Fibroblast of skin of left quadriceps (primary cell): ENCODE data around the gene BRD2.

Experiments
- DNase-seq, 2 experiments: peaks; one replicate each; pipeline ENCODE4 v3.0.0-alpha.2; 2013; ENCODE audit warnings: low read depth in 2 of 2

Gene BRD2

DNA sequence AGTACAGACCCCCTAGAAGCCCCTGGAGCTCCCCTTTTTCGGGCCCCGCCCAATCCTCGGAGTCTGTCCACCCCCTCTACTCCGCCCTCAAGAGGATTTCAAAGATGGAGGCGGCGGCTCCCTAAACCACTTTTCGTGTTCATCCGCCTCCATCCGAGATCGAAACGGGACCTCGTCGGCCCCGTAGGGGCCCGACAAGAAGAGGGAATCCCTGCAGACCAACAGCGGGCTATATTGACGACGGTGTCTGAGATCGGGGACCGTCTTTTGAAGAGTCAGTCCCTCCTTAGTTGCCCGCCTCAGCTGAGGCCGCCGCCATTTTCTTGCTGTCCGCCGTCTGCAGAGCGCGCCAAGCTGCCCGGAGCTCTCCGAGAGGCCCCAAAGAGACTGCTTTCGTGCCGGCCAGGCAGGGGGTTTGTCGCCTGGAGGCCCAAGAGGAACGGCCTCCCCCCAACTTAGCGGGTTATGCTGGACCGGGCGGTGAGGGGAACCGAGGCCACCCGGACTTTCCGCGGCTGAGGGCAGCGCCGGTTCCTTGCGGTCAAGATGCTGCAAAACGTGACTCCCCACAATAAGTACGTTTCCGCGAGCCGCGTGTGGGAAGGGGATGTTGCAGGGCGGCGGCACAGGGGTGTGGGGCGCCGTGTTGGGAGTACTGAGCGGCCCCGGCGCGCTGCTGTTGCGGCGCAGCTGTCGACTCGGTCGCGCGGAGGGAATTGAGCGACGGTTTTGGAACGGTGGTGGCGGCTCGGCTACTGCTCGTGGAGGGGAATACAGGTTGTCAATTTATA lies 4.2 kb downstream of the BRD2 start:
- no peak for DNase-seq

DNA sequence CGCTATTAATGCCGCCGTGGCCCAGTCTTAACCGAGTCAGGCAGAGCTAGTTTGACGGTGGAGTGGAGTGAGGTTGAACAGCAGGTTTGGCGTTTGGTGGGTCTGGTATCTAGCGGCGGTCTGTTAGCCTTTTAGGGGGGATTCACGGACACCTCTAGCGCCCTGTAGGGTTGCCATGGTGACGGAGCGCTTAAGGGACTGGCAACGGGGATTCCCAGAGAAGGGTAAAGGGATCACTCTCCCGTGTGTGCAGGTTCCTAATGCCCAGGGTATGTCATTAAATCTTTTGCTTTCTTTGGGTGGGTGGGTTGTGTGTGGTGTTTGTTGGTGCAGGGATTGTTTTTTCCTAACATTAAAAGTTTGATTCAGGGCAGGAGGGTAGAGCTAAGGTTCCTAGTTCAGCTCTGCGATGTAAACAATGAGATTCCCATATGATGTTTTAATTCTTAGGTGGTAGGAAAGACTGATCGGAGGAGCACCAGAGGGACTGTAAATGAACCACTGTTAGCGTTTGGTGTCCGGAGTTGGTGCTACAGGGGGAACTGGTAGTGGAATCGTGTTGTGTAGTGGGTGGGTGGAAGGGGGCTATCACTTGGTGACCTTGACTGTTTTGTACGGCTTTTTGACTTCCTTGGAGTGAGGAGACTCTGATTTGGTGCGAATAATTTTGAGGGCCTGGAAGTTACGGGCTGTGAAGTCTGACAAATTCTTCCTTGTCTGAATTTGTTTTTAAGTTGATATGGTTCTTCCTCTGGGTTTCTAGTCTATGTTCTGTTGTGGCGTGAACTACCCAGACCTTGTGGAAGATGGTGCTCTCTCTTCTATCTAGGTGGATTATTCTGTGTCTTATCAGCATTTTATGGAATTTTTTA lies 5.0 kb downstream of the BRD2 start:
- DNase-seq: no peak

- DNase-seq: no peak
Measured at GRCh38 chr6:32974016-32974333, 5.6 kb downstream of the BRD2 start.

DNA sequence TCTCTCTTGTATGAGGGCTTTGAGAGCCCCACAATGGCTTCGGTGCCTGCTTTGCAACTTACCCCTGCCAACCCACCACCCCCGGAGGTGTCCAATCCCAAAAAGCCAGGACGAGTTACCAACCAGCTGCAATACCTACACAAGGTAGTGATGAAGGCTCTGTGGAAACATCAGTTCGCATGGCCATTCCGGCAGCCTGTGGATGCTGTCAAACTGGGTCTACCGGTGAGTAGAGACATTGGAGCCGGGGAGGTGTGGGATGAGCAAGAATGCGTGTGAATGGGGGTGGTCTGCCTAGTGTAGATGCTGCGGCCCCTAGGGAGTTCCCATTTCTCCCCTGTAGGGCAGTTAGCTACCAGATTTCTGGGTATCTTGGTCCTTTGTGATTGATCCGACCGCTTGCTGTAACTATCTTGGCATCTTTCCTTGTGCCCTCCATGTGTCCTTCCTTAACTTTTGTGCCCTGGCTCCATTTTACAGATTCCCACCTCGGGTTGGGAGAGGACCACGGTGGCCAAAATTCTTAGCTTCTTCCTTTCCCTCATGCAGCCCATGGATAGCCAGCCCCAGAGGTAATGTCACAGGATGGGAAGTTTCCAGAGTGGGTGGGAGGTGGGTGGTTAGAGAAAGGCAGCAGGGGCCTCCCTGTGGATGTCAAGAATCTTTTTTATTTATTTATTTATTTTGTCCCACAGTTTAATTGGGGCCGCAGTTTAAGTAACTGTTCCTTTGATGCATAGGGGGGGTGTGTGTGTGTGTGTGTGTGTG lies 6.3 kb downstream of the BRD2 start:
- no peak for DNase-seq

DNA sequence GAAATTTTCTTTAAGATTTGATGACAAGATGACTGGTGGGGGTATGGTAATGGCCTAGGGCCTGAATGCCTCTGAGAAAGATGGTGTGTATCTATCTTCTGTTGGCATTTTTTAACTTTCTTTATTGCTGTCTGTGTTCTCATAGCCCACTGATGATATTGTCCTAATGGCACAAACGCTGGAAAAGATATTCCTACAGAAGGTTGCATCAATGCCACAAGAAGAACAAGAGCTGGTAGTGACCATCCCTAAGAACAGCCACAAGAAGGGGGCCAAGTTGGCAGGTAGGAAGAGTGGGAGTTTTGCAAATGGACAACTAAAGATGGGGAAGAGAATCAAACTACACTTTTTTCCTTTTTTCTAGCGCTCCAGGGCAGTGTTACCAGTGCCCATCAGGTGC lies 7.5 kb downstream of the BRD2 start:
- DNase-seq: no peak

- DNase-seq: no peak
Measured at GRCh38 chr6:32976334-32977069, 8.1 kb downstream of the BRD2 start.

- no peak for DNase-seq
Measured at GRCh38 chr6:32977272-32977952, 9.0 kb downstream of the BRD2 start.

- no peak for DNase-seq
Measured at GRCh38 chr6:32977953-32978324, 9.5 kb downstream of the BRD2 start.

DNA sequence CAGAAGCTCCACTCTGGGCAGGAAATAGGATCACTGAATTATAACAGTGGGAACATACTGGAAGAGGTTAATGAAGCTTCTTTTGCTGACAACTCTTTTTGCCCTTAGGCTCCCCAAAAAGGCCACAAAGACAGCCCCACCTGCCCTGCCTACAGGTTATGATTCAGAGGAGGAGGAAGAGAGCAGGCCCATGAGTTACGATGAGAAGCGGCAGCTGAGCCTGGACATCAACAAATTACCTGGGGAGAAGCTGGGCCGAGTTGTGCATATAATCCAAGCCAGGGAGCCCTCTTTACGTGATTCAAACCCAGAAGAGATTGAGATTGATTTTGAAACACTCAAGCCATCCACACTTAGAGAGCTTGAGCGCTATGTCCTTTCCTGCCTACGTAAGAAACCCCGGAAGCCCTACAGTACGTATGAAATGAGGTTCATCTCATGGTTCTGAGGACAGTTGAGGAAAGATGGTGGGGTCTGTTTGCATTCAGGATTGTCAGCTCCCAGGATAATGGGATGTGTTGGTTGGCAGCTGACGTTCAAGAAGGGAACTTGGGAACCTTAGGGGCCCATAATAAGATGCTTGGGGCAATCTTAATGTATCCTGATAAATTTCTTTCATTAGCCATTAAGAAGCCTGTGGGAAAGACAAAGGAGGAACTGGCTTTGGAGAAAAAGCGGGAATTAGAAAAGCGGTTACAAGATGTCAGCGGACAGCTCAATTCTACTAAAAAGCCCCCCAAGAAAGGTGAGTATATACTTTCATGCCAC lies 11.5 kb downstream of the BRD2 start:
- DNase-seq: no peak

DNA sequence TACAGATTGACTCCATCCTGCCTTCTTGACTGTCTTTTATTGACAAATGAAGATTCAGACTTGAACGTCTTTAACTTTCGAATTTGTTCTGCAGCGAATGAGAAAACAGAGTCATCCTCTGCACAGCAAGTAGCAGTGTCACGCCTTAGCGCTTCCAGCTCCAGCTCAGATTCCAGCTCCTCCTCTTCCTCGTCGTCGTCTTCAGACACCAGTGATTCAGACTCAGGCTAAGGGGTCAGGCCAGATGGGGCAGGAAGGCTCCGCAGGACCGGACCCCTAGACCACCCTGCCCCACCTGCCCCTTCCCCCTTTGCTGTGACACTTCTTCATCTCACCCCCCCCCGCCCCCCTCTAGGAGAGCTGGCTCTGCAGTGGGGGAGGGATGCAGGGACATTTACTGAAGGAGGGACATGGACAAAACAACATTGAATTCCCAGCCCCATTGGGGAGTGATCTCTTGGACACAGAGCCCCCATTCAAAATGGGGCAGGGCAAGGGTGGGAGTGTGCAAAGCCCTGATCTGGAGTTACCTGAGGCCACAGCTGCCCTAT lies 12.2 kb downstream of the BRD2 start:
- DNase-seq: no peak

DNA sequence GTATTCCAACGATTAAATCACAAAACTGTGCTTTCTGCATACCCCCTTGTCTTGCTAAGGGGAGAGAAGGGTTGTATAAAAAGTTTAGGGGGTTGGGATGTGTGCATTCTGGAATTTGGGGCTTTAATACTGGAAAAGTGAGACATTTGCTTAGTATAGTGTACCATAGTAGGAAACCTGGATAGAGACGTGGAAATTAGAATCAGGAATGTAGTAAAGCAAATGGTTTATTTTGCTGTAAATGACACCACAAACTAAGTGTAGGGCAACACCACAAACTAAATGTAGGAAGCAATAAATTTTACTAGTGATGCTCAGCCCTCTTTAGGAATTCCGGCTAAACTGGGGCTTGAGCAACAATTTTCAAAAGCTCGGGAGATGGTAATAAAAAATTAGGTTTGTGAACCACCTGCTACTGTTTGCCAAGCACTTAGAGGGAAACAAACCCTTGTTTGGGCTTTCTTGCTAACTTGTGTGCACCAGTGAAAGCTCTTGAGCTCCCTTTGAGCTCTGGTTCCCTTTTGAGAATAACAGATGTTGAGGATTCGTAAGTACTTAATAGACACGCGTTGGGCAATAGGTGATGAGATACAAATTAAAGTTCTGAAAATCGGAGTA lies 13.8 kb downstream of the BRD2 start:
- DNase-seq: no peak

GRCh38 chr6:32982702-32983492 lies 14.5 kb downstream of the BRD2 start:
- DNase-seq: no peak

DNA sequence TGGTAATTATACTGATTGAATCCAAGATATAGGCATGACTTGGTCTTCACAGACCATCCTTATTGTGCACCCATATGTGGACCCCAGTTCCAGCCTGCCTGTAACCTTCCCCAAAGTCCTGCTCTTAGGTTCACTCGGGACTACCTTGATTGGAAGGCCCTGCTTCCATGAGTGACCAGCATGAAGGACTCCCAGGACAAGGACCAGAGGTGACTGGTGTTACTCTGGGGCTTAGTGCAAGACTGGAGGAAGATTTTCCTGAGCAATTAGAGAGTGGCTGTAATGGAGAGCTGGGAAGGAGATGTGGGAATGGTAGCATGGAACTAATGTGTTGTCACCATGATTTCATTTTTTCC lies 15.1 kb downstream of the BRD2 start:
- DNase-seq: no peak

GRCh38 chr6:32983964-32984621 lies 15.7 kb downstream of the BRD2 start:
- DNase-seq: no peak

DNA sequence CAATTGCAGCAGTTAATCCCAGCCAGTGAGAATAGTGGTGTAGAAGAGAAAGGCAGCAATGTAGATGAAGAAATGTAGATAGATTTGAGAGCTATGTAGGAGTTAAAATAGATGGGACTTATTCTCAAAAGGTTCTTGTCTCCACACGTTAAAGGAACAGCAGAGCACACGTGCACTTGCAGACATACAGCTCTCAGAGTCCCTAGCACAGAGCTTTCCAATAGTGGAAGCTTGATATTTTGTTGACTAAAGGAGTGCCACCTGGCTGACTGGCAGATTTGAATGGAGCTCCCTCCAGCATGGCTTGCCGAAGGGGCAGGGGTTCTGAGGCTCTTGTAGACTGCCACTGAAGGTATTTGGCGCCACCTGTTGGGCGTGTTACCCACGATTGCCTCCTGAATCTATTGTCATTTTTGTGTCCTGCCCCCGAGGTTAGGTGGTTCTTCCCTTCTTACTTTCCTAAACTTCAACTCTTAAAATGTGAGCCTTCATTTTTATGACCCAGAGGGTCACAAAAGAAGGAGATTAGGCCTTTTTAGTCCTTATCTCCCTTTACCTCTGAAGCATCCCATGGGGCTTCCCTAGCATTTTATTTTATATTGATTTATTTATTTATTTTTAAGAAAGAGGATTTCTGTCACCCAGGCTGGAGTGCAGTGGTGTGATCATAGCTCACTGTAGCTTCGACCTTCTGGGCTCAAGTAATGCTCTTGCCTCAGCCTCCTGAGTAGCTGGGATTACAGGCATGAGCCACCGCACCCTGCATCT lies 16.4 kb downstream of the BRD2 start:
- peak; percentile 43 to 56 for DNase-seq

DNA sequence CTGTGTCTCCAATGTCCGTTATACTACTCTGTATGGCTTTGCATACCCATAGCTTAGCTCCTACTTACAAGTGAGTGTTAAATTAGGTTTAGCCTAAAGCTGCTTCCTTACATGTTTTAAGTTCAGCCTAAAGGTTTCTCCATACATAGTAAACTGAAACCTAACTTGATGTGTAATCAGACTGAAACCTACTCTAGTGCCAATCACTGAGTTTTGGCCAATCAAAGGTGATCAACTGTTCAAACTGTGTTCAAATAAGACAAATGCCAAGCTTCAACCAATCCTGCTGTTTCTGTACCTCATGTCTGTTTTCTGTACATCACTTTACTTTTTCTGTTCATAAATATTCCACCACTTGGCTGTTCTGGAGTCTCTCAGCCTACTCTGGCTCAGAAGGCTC lies 21.0 kb downstream of the BRD2 start:
- no peak for DNase-seq

- DNase-seq: no peak
Measured at GRCh38 chr6:32991972-32992371, 23.6 kb downstream of the BRD2 start.
